Right forelimb (tissue), 1 donor: Measurements from ENCODE around the gene IFRD1.

ENCODE experiments used
- DNase-seq: peaks from one replicate; pipeline ENCODE4 v3.0.0-alpha.2; 2018

The IFRD1 gene

GRCh38 chr7:112449902-112450806 lies at the start of gene IFRD1:
TSS of gene IFRD1 (plus strand) at chr7:112450460. CDS start at chr7:112450689, 229 bp downstream.
- peak; percentile 99 for DNase-seq

GRCh38 chr7:112404321-112404720 lies 45.9 kb upstream of the IFRD1 start:
- DNase-seq, result no peak

- no peak for DNase-seq
Observed at GRCh38 chr7:112405286-112405685, 45.0 kb upstream of the IFRD1 start.

GRCh38 chr7:112407261-112407660 lies 43.0 kb upstream of the IFRD1 start:
- DNase-seq, result no peak

- DNase-seq, result no peak
Observed at GRCh38 chr7:112410092-112410491, 40.2 kb upstream of the IFRD1 start.

GRCh38 chr7:112411186-112411795 lies 39.0 kb upstream of the IFRD1 start:
- peak; percentile 59 for DNase-seq

GRCh38 chr7:112414855-112415490 lies 35.3 kb upstream of the IFRD1 start:
- DNase-seq, result no peak

GRCh38 chr7:112416127-112416526 lies 34.1 kb upstream of the IFRD1 start:
- DNase-seq, result no peak

- DNase-seq, result no peak
Observed at GRCh38 chr7:112419543-112420130, 30.6 kb upstream of the IFRD1 start.

GRCh38 chr7:112420236-112420861 lies 29.9 kb upstream of the IFRD1 start:
- no peak for DNase-seq

GRCh38 chr7:112421666-112422486 lies 28.4 kb upstream of the IFRD1 start:
- DNase-seq, result no peak

GRCh38 chr7:112422842-112423496 lies 27.3 kb upstream of the IFRD1 start:
- DNase-seq, result no peak

- no peak for DNase-seq
Observed at GRCh38 chr7:112423987-112424386, 26.3 kb upstream of the IFRD1 start.

- DNase-seq, result no peak
Observed at GRCh38 chr7:112427984-112428383, 22.3 kb upstream of the IFRD1 start.

- no peak for DNase-seq
Observed at GRCh38 chr7:112428715-112429114, 21.5 kb upstream of the IFRD1 start.

- DNase-seq, result no peak
Observed at GRCh38 chr7:112430649-112431048, 19.6 kb upstream of the IFRD1 start.

- DNase-seq, result no peak
Observed at GRCh38 chr7:112431803-112432202, 18.5 kb upstream of the IFRD1 start.

GRCh38 chr7:112433289-112433688 lies 17.0 kb upstream of the IFRD1 start:
- no peak for DNase-seq

GRCh38 chr7:112437072-112437471 lies 13.2 kb upstream of the IFRD1 start:
- no peak for DNase-seq

- DNase-seq, result no peak
Observed at GRCh38 chr7:112439476-112439875, 10.8 kb upstream of the IFRD1 start.

- DNase-seq, result no peak
Observed at GRCh38 chr7:112442210-112442609, 8.1 kb upstream of the IFRD1 start.
